Right lobe of liver (tissue), 4 donors: Measurements from ENCODE around the gene TMEM240.

Source experiments
- CTCF ChIP-seq, 4 donors: fragments of 200-600 bp in 3 of 4; fragments of 450-650 bp in 1 of 4; IDR thresholded peaks; one replicate each; pipeline versions ENCODE4 v1.5.1 to v1.8.0; 2016 to 2022; ENCODE audit warnings: antibody characterized with exemption in 4 of 4, mild to moderate bottlenecking in 2 of 4
- POLR2A ChIP-seq: fragments of 450-650 bp; IDR thresholded peaks from one replicate; pipeline ENCODE4 v1.6.1; 2017; ENCODE audit warnings: antibody characterized with exemption, mild to moderate bottlenecking
- donor health status: DM: no; HTN: no; CAD: no.
- donor health status: DM: no; HTN: no; CAD: no.
- donor health status: DM: no; HTN: yes; CAD: no.

DNA sequence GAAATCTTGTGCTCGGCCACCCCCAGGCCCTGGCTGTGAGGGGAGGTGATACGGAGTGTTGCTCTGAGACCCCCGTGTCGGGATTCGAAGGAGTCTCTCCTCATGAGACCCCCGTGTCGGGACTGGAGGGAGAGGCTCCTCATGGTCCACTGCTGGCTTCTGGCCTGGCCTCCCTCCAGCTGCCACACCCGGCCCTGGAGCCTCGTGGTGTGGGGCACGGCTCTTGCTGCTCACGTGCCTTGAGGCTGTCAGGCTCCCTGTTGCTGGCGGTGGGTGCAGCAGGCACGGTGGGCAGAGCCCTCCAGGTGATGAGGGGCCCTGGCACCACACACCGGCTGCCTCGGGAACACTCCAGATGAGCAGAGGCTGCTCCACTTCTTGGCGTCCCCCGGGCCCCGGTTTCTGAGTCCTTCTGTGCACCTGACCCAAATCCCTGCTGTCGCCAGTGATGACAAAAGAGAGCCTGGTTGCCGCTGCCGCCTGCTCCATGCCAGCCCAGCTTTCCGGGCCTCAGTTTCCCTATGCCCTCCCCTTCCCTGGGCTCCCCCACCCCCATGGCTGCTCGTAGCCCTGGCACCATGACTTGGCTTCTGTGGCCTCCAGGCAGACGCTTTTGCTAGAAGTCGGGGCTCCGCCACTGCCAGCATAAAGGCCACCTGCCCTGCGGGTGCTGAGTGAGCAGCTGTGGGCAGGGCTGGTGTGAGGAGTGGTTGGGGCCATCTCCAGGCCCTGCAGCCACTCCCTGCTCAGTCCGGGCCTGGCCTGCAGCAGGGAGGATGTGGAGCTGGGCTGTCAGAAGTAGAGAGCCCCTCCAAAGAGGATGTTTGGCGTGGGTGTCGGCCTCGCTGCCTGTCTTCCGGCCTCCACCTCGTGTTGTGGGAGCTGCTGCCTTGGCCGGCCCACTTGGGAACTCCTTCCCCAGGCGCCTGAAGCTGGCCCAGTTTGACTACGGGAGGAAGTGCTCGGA, 11.8 kb downstream of the TMEM240 start:
- TF ChIP-seq CTCF (IDR thresholded peaks at IDR 0.05) (no peak), POLR2A (no peak)
